Measurements from ENCODE around the gene STT3B.

DNA sequence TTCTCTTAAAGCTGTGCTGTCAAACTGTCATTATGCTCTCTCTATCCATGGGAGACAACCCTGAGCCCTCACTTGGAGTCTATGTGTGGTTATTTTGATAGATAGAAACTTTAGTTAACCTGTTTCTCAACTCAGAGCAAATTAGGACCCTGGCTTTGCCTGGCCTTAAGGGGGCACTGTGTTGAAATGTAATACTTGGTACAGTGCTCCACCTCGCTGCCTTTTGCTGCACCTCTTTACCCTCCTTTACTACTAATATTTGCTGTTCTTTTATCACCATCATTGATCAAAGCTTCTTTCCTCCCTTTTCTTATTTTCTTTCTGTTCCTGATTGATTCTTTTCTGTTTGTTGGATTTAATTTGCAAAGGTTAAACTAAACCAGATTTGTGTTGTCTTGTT is 34.3 kb downstream of the STT3B start:
- TF ChIP-seq, protein P1, sequence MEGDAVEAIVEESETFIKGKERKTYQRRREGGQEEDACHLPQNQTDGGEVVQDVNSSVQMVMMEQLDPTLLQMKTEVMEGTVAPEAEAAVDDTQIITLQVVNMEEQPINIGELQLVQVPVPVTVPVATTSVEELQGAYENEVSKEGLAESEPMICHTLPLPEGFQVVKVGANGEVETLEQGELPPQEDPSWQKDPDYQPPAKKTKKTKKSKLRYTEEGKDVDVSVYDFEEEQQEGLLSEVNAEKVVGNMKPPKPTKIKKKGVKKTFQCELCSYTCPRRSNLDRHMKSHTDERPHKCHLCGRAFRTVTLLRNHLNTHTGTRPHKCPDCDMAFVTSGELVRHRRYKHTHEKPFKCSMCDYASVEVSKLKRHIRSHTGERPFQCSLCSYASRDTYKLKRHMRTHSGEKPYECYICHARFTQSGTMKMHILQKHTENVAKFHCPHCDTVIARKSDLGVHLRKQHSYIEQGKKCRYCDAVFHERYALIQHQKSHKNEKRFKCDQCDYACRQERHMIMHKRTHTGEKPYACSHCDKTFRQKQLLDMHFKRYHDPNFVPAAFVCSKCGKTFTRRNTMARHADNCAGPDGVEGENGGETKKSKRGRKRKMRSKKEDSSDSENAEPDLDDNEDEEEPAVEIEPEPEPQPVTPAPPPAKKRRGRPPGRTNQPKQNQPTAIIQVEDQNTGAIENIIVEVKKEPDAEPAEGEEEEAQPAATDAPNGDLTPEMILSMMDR (IDR thresholded peaks at IDR 0.05), result no peak
- TF ChIP-seq POLR2A (IDR thresholded peaks at IDR 0.05) (no peak), EP300 (IDR thresholded peaks at IDR 0.05) (no peak)

Data from suprapubic skin (tissue), 3 donors.